ENCODE data around the gene TBL3.
"Not testable (repeated sequence)": the region's sequence is repeated elsewhere in the genome, so short reads cannot be mapped to it uniquely, and the experiment has no call there.

Gene TBL3

DNA sequence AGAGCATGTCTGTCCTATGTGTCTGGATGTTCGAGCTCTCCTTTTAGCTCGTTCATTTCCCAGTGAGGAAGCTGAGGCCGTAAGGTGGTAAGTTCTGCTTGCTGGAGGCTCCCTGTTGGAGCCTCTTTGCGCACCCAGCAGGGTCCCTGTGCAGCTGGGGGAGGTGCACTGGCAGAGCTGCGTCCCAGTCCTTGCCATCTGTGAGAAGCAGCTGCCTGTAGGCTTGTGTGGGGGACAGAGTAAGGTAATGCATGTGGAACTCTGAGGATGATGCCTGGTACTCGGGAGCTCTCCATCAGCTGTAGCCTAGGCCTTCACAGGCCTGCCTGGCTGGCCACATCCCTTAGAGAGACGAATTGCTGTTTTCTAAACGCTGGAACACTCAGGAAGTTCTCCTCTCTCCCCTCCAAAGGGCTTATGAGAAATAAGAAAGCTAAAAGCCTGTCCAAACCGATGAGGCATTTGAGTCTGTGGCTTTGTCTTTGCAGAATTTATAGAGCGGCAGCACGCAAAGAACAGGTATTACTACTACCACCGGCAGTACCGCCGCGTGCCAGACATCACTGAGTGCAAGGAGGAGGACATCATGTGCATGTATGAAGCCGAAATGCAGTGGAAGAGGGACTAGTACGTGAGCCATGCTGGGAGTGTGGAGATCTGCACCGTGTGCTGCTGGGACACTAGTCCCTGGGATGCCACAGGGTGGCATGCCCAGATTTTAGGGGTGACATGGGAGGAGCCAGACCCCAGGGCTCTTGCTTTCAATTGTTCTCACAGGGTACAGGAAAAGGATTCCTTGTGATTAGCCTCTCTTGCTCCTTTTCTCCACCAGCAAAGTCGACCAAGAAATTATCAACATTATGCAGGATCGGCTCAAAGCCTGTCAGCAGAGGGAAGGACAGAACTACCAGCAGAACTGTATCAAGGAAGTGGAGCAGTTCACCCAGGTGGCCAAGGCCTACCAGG lies 10.9 kb upstream of the TBL3 start:
- TF ChIP-seq SNAI2 (CRISPR knock-in tag; IDR thresholded peaks at IDR 0.05) (no peak), CREB5 (CRISPR knock-in tag; IDR thresholded peaks at IDR 0.05; ENCODE audit: low read depth) (0 out of 2 replicates have a peak, but pooled peaks have one; percentile 47), BACH2 (CRISPR knock-in tag; IDR thresholded peaks at IDR 0.05; ENCODE audit: borderline replicate concordance) (no peak), PATZ1 (CRISPR knock-in tag; IDR thresholded peaks at IDR 0.05; ENCODE audit: borderline replicate concordance) (peak; percentile 52; the same call in 1 of the 2 replicates), ESRRG (CRISPR knock-in tag; IDR thresholded peaks at IDR 0.05) (peak; percentile 83; the same call in 1 of the 2 replicates), POU6F1 (CRISPR knock-in tag; IDR thresholded peaks at IDR 0.05; ENCODE audit: borderline replicate concordance, low read depth) (no peak), GLIS3 (CRISPR knock-in tag; IDR thresholded peaks at IDR 0.05) (peak; percentile 13), ZFP30 (CRISPR knock-in tag; IDR thresholded peaks at IDR 0.05) (0 out of 2 replicates have a peak, but pooled peaks have one; percentile 22), ARNTL (CRISPR knock-in tag; IDR thresholded peaks at IDR 0.05; ENCODE audit: borderline replicate concordance, low read depth) (no peak), ZNF565 (CRISPR knock-in tag; conservative IDR thresholded peaks at IDR 0.05; ENCODE audit: low read depth) (no peak)
- ATAC-seq = peak; percentile 33

- no peak for TF ChIP-seq PPARA (CRISPR knock-in tag; IDR thresholded peaks at IDR 0.05; ENCODE audit: borderline replicate concordance)
- TF ChIP-seq ZNF70 (CRISPR knock-in tag; IDR thresholded peaks at IDR 0.05) = no peak
- no peak for TF ChIP-seq TCF4 (CRISPR knock-in tag; IDR thresholded peaks at IDR 0.05; ENCODE audit: borderline replicate concordance)
- TF ChIP-seq OSR1 (CRISPR knock-in tag; IDR thresholded peaks at IDR 0.05) = no peak
- TF ChIP-seq CSDC2 (CRISPR knock-in tag; IDR thresholded peaks at IDR 0.05) = no peak
- TF ChIP-seq SNAI2 (CRISPR knock-in tag; IDR thresholded peaks at IDR 0.05) = no peak
- no peak for TF ChIP-seq ESRRG (CRISPR knock-in tag; IDR thresholded peaks at IDR 0.05)
- TF ChIP-seq ZC3H10 (CRISPR knock-in tag; IDR thresholded peaks at IDR 0.05) = no peak
- no peak for TF ChIP-seq ZFP3 (CRISPR knock-in tag; IDR thresholded peaks at IDR 0.05)
- no peak for TF ChIP-seq TOX (CRISPR knock-in tag; IDR thresholded peaks at IDR 0.05; ENCODE audit: borderline replicate concordance)
- no peak for TF ChIP-seq ZNF8 (CRISPR knock-in tag; IDR thresholded peaks at IDR 0.05)
- no peak for TF ChIP-seq ARNTL (CRISPR knock-in tag; IDR thresholded peaks at IDR 0.05; ENCODE audit: borderline replicate concordance, low read depth)
- TF ChIP-seq BACH2 (CRISPR knock-in tag; IDR thresholded peaks at IDR 0.05; ENCODE audit: borderline replicate concordance) = no peak
- TF ChIP-seq GLIS3 (CRISPR knock-in tag; IDR thresholded peaks at IDR 0.05) = no peak
- no peak for TF ChIP-seq RARB (CRISPR knock-in tag; IDR thresholded peaks at IDR 0.05)
- no peak for ATAC-seq
These were observed 10.2 kb upstream of the TBL3 start for GRCh38 chr16:1961651-1962067.

DNA sequence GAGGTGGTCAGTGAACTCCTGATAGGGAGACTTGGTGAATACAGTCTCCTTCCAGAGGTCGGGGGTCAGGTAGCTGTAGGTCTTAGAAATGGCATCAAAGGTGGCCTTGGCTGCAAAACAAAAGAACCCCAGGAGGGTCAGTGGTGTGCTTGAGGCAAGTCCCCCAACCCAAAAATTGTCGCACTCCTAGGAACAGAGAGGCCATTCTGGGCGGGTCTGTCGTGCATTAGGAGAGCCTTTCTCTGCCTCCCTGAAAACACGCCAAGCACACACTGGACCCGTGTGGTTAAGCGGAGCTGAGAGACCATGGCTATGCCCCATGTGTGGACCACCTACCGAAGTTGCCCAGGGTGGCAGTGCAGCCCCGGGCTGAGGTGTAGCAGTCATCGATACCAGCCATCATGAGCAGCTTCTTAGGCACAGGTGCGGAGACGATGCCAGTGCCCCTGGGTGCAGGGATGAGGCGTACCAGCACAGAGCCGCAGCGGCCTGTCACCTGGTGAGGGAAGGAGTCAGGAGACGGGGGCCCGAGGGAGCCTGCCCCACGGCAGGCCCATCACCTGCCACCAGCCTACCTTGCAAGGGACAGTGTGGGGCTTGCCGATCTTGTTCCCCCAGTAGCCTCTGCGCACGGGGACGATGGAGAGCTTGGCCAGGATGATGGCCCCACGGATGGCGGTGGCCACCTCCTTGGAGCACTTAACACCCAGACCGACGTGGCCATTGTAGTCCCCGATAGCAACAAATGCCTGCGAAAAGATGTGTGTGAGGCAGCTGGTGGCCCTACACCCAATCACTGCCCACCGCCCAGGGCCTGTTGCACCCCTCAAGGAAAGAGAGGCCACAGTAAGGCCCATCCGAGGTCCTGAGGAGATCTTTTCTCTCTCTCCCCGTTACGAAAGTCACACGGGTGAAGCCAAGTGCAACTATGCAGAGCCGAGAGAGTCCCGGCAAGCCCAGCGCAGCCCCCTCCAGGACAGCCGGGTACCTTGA lies 9.4 kb upstream of the TBL3 start:
- ATAC-seq = not testable (repeated sequence)

DNA sequence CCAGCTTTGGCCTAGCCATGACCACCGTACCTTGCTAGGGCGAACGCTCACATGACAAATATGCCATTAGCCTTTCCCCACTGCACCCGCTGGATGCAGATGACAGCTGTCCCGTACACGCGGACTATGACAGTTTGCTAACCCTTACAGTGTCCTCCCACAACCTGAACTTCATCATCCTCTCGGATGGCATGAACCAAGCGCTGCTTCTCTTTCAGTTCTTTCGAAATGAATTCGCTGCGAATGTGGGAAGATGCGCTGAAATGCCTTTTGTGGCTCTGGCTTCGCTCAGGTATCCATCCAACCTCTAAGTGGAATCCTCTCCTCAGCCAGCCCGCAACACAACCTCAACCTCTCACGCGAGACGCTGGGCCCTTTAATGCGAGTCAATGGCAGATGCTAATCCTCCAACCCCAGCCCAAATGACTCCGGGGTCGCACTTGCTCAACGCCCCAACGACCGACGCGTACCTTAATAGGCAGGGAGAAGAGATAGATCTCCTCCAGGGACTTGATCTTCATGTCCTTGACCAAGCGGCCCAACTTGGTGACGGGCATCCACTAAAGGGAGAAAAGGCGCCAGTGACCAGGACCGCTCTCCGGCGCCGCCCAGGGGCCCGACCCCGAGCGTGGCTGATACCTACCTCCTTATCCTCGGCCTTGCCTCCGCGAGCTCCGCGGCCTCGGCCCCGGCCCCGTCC lies 7.9 kb upstream of the TBL3 start:
- ATAC-seq = peak; percentile 4; the same call in 2 of the 3 replicates
- TF ChIP-seq BACH2 (CRISPR knock-in tag; IDR thresholded peaks at IDR 0.05; ENCODE audit: borderline replicate concordance) = no peak
- TF ChIP-seq ZC3H10 (CRISPR knock-in tag; IDR thresholded peaks at IDR 0.05) = no peak
- TF ChIP-seq OSR1 (CRISPR knock-in tag; IDR thresholded peaks at IDR 0.05) = no peak
- no peak for TF ChIP-seq ARNTL (CRISPR knock-in tag; IDR thresholded peaks at IDR 0.05; ENCODE audit: borderline replicate concordance, low read depth)
- TF ChIP-seq ZNF8 (CRISPR knock-in tag; IDR thresholded peaks at IDR 0.05) = no peak
- TF ChIP-seq PATZ1 (CRISPR knock-in tag; IDR thresholded peaks at IDR 0.05; ENCODE audit: borderline replicate concordance) = no peak
- TF ChIP-seq ZFP3 (CRISPR knock-in tag; IDR thresholded peaks at IDR 0.05) = 0 out of 2 replicates have a peak, but pooled peaks have one; percentile 11
- peak; percentile 74; the same call in 1 of the 2 replicates for TF ChIP-seq ZNF70 (CRISPR knock-in tag; IDR thresholded peaks at IDR 0.05)
- TF ChIP-seq POU6F1 (CRISPR knock-in tag; IDR thresholded peaks at IDR 0.05; ENCODE audit: borderline replicate concordance, low read depth) = no peak
- no peak for TF ChIP-seq ESRRG (CRISPR knock-in tag; IDR thresholded peaks at IDR 0.05)

Data from SK-N-SH treated with all-trans-retinoic acid at 6 μM for 48 hours (cell line).